ENCODE results near the gene OR10AD1.
"Not testable (repeated sequence)": the region's sequence is repeated elsewhere in the genome, so short reads cannot be mapped to it uniquely, and the experiment has no call there.

The OR10AD1 gene

DNA sequence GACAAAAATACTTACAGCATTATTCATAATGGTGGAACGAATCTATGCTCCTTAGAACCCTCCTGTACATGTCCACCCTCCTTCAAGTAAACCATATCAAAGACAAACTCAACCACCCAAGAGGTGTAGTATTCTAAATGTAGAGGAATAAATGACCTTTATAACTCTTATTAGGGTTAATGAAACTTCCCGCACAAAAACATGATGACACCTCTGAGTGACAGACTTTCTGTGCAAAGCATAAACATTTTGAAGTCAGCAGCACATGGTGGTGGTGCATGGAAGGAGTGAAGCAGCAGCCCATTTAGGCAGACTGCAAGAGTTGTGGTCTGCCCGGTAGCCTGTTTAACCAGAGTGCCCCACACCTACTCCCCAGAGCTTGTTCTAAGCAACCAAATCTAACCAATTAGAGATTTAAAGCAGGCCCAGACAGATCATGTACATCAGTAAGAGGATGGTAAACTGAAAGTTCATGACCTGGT lies 45.2 kb downstream of the OR10AD1 start:
- no peak for FAIRE-seq

DNA sequence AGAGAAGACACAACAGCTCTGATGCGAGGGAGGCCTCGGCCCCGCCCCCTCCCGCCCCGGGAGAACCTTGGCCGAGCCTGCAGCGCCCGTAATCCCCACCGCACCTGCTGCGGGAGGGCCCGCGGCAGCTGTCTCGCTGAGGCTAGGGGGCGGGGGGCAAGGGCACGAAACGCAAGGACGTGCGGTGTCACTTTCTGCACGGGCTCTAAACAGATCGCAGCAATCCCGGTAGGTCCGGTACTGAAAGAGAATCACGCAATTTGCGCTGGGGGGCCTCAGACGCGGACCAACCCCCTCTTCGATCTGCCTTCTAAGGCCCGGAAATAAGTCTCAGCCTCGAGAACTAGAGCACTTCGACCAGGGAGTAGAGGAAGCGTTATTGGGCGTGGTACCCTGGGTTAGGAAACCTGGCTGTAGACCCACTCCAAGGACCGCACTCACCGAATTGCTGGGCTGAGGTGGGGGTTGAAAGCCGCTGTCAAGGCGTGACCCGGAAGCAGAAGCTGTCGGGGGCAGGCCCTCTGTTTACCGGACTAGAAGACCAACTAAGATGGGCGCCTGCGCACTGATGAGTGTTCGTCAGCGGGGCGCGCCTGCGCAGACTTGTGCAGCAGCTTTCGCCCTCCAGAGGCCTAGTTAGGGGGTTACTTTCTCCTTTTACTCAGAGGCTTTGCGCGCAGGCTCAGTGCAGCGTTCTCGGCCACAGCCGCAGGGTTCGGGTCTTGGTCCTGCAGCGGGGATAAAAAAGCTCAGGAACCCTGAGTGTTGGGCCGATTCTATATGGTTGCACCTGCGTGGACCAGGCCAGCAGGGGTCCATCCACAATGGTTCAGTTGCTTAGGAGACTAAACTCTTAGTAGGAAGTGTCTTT lies 45.8 kb downstream of the OR10AD1 start, which contains the start of gene ASB8:
Gene ASB8 (minus strand): TSS at position 498 of the 871 bp plus-strand sequence. CDS start 4,019 bp downstream, outside the sequence.
- peak; percentile 97 for FAIRE-seq

DNA sequence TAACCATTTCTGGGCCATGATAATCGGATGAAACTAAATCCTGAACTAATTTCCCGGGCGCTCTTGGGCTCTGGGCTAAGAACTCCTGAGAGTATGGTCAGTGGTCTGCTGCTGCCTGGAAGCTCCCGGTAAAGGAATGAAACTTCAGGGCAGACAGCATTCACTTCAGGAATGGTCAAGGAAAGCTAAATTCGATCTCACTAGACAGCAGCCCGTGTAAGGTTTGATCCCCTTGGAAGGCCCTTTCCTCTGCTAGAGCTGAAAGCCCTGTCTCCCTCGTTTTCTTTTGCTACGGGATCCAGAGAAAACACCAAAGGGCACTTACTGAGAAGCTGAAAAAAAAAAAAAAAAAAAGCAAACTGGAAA lies 46.5 kb downstream of the OR10AD1 start:
- FAIRE-seq: no peak

DNA sequence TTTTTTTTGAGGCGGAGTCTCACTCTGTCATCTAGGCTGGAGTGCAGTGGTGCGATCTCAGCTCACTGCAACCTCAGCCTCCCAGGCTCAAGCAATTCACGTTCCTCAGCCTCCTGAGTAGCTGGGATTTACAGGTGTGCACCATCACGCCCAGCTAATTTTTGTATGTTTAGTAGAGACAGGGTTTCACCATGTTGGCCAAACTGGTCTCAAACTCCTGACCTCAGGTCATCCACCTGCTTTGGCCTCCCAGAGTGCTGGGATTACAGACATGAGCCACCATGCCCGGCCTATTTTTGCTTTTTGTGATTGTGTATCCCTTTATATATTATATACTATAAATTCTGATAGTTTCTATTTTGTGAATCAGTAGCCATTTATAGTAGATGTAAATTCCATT lies 47.3 kb downstream of the OR10AD1 start:
- not testable (repeated sequence) for FAIRE-seq
